MCF 10A (cell line): ENCODE measurements around the gene ADARB2. TPM values are rescaled to one million over a fixed set of nuclear protein-coding genes. Genes with fewer than 3 reads are reported as not detected.

Experiments used
- BruUV-seq: library from RNA; stranded (reverse); fragments of 400-500 nt; replicated peaks from 2 replicates; lab custom pipeline; 2021; lab: Mats Ljungman, UMichigan
- CTCF ChIA-PET: fragments of 300-600 bp; sonication (Branson Sonifier 250); formaldehyde crosslinking; extraction: SDS; loops from one replicate; lab custom pipeline; 2021; ENCODE audit warnings: antibody characterized with exemption, inconsistent platforms; lab: Yijun Ruan, JAX
- POLR2A ChIA-PET: fragments of 300-600, 350-650 bp; sonication (Branson Sonifier 250); formaldehyde crosslinking; extraction: SDS; loops from one replicate; lab custom pipeline; 2020; ENCODE audit warnings: antibody characterized with exemption, inconsistent platforms; lab: Yijun Ruan, JAX
- DNase-seq: peaks from one replicate; pipeline ENCODE4 v3.0.0-alpha.2; 2018; ENCODE audit not compliant: unreplicated experiment
- H3K27ac Mint-ChIP-seq: one replicate; pipeline ENCODE4 v1.8.0; 2022; ENCODE audit warnings: mild to moderate bottlenecking, low read depth, mixed read lengths; ENCODE audit not compliant: unreplicated experiment
- H3K27me3 Mint-ChIP-seq: one replicate; pipeline ENCODE4 v1.8.0; 2022; ENCODE audit warnings: mixed read lengths; ENCODE audit not compliant: insufficient read depth, unreplicated experiment
- H3K36me3 Mint-ChIP-seq: one replicate; pipeline ENCODE4 v1.8.0; 2022; ENCODE audit warnings: mild to moderate bottlenecking, moderate library complexity, mixed read lengths; ENCODE audit not compliant: insufficient read depth, unreplicated experiment
- H3K4me1 Mint-ChIP-seq: one replicate; pipeline ENCODE4 v1.8.0; 2022; ENCODE audit warnings: mixed read lengths; ENCODE audit not compliant: insufficient read depth, unreplicated experiment
- H3K4me3 Mint-ChIP-seq: one replicate; pipeline ENCODE4 v1.8.0; 2022; ENCODE audit warnings: mild to moderate bottlenecking, moderate library complexity, mixed read lengths; ENCODE audit not compliant: unreplicated experiment
- H3K9me3 Mint-ChIP-seq: one replicate; pipeline ENCODE4 v1.8.0; 2022; ENCODE audit warnings: mixed read lengths; ENCODE audit not compliant: unreplicated experiment
- intact Hi-C: fragments of 100-400 bp; cut with micrococcal nuclease; formaldehyde crosslinking; loops from 2 replicates; pipeline ENCODE4 v1.14.1; 2022
- total RNA-seq: library from RNA; stranded (reverse); gene quantifications from 2 replicates; pipeline ENCODE4 v1.2.3, GENCODE V29; 2022
- TF ChIP-seq, protein P1 (sequence below): fragments of 200-600 bp; IDR thresholded peaks from one replicate; pipeline ENCODE4 v1.8.0; 2022; ENCODE audit warnings: antibody characterized with exemption, mild to moderate bottlenecking; ENCODE audit not compliant: unreplicated experiment

ADARB2 gene
- total RNA-seq, 1 experiment from 2014 or later: 0.96 TPM

DNA sequence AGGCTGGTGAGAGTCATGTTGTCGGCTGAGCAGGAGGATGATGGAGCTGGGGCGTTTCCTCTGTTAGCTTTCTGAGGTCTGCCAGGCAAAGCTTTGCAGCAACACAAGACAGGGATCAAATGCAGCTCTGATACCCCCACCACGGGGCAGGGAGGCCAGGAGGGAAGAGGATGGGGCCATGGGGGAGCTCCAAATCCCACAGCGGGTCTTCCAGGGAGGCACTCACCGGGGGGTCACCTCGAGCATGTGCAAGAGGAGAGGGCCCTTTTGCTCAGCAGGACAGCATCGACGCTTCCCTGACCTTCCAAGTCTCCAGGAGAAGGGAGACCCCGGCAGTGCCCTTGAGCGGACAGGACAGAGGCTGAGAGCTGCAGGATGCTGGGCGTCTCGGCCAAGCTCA is 553.6 kb downstream of the ADARB2 start:
- H3K4me1 Mint-ChIP-seq: peaks cover 6% of the 10 kb centered on the region
- H3K36me3 Mint-ChIP-seq: no peaks in the 10 kb centered on the region
- ChIA-PET POLR2A (no interaction called here), CTCF (no interaction called here)
- TF ChIP-seq, protein P1, sequence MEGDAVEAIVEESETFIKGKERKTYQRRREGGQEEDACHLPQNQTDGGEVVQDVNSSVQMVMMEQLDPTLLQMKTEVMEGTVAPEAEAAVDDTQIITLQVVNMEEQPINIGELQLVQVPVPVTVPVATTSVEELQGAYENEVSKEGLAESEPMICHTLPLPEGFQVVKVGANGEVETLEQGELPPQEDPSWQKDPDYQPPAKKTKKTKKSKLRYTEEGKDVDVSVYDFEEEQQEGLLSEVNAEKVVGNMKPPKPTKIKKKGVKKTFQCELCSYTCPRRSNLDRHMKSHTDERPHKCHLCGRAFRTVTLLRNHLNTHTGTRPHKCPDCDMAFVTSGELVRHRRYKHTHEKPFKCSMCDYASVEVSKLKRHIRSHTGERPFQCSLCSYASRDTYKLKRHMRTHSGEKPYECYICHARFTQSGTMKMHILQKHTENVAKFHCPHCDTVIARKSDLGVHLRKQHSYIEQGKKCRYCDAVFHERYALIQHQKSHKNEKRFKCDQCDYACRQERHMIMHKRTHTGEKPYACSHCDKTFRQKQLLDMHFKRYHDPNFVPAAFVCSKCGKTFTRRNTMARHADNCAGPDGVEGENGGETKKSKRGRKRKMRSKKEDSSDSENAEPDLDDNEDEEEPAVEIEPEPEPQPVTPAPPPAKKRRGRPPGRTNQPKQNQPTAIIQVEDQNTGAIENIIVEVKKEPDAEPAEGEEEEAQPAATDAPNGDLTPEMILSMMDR: no peak
- no peak overlapping the region for H3K4me3 Mint-ChIP-seq
- H3K27me3 Mint-ChIP-seq: peaks cover 33% of the 10 kb centered on the region
- H3K27ac Mint-ChIP-seq: no peak overlapping the region
- no TSS peak for BruUV-seq
- no peaks in the 10 kb centered on the region for H3K9me3 Mint-ChIP-seq
- no peak for DNase-seq
- intact Hi-C loops: no loop called here

DNA sequence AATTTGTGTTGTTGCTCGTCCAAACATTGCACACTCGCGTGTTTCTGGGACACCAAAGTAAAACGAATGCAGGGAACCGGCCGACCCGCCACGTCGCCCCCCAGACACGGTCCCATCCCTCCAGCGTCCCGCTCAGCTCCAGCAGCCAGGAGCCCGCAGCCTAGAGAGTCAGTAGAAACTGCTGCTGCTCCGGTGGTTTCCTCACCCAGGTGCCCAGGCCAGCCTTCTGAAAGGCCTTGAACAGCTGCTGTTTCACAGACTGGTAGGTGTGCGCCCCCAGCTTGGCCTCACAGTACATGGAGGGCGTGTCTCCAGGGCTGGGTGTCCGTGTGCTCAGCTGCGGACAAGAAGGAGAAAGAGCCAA is 554.3 kb downstream of the ADARB2 start:
- peaks cover 33% of the 10 kb centered on the region for H3K27me3 Mint-ChIP-seq
- DNase-seq: no peak
- TF ChIP-seq, protein P1: no peak
- H3K9me3 Mint-ChIP-seq: no peaks in the 10 kb centered on the region
- H3K4me1 Mint-ChIP-seq: peaks cover 6% of the 10 kb centered on the region
- intact Hi-C loops: no loop called here
- ChIA-PET POLR2A (no interaction called here), CTCF (no interaction called here)
- H3K4me3 Mint-ChIP-seq: no peak overlapping the region
- H3K36me3 Mint-ChIP-seq: no peaks in the 10 kb centered on the region
- no TSS peak for BruUV-seq
- H3K27ac Mint-ChIP-seq: no peak overlapping the region

DNA sequence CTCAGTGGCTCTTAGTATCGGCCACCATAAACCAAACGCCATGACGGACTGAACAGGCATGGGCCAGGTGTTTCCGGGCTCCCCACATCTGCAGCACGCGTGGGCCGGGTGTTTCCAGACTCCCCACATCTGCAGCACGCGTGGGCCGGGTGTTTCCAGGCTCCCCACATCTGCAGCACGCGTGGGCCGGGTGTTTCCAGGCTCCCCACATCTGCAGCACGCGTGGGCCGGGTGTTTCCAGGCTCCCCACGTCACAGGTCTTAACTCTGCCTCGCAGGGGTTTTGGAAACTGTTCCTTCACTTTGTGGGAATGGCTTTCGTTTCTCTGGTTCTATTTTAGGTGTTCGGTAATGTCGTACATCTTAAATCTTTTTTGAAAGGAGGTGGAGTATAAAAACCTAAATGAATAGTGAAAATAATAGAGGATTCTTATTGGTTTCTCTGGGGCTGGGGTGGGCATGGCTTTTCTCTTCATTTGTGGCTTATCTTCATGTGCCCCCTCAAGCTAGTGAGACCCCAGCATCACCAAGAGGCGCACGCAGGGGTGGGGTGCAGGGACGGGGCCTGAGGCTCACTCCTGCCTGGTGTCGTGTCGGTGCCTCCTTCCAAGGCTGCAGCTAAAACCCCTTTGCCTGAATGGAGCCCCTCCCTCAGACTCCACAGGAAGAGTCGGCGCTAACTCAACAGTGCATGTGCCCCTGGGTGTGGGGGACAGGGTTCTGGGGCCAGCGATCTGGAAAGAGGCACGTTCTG is 554.9 kb downstream of the ADARB2 start:
- H3K27ac Mint-ChIP-seq: no peak overlapping the region
- no peak overlapping the region for H3K4me3 Mint-ChIP-seq
- no peak for DNase-seq
- TF ChIP-seq, protein P1: no peak
- no TSS peak for BruUV-seq
- H3K27me3 Mint-ChIP-seq: peaks cover 33% of the 10 kb centered on the region
- H3K9me3 Mint-ChIP-seq: no peaks in the 10 kb centered on the region
- H3K36me3 Mint-ChIP-seq: no peaks in the 10 kb centered on the region
- peaks cover 3% of the 10 kb centered on the region for H3K4me1 Mint-ChIP-seq
- intact Hi-C loops: no loop called here
- CTCF ChIA-PET: no interaction called here
- POLR2A ChIA-PET: no interaction called here

DNA sequence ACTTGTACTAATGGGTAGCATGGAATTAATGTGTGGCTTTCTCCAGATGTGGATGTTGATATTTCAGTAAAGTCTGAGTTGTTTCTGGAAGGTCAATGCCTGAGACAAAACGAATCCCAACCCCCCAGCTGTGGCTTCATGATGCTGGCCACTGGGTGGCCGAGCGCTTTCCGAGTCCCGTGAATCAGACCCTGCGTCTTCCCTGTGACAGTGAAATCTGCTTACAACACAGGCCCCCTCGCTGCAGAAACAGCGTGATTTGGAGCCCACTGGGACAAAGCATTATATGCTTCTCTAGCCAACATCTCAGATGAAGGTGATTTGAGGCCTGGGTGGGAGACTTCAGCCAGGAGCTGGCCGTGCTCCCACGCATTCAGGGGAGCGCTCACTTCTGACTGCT is 556.5 kb downstream of the ADARB2 start:
- no peak overlapping the region for H3K4me3 Mint-ChIP-seq
- no peak overlapping the region for H3K27ac Mint-ChIP-seq
- no TSS peak for BruUV-seq
- H3K27me3 Mint-ChIP-seq: peaks cover 33% of the 10 kb centered on the region
- intact Hi-C loops: no loop called here
- CTCF ChIA-PET: interaction anchor here (0.6 kb wide), 1 partner anchor 1815 kb away, joined by 3 read pairs; no protein-coding TSS in a partner anchor
- POLR2A ChIA-PET: interaction anchor here (0.6 kb wide), 1 partner anchor 1301 kb away, joined by 3 read pairs; no protein-coding TSS in a partner anchor
- no peaks in the 10 kb centered on the region for H3K4me1 Mint-ChIP-seq
- H3K36me3 Mint-ChIP-seq: no peaks in the 10 kb centered on the region
- no peak for DNase-seq
- no peaks in the 10 kb centered on the region for H3K9me3 Mint-ChIP-seq
- TF ChIP-seq, protein P1: no peak
